ENCODE measurements around the gene PLRG1.

DNA sequence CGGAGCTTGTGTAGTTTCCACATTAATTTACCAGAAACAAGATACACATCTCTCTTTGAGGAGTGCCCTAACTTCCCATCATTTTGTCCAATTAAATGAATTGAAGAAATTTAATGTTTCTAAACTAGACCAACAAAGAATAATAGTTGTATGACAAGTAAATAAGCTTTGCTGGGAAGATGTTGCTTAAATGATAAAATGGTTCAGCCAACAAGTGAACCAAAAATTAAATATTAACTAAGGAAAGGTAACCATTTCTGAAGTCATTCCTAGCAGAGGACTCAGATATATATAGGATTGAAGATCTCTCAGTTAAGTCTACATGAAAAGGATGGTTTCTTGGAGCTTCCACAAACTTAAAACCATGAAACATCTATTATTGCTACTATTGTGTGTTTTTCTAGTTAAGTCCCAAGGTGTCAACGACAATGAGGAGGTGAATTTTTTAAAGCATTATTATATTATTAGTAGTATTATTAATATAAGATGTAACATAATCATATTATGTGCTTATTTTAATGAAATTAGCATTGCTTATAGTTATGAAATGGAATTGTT is 12.6 kb upstream of the PLRG1 start, which contains the start of gene FGB:
- TF ChIP-seq, protein P1, sequence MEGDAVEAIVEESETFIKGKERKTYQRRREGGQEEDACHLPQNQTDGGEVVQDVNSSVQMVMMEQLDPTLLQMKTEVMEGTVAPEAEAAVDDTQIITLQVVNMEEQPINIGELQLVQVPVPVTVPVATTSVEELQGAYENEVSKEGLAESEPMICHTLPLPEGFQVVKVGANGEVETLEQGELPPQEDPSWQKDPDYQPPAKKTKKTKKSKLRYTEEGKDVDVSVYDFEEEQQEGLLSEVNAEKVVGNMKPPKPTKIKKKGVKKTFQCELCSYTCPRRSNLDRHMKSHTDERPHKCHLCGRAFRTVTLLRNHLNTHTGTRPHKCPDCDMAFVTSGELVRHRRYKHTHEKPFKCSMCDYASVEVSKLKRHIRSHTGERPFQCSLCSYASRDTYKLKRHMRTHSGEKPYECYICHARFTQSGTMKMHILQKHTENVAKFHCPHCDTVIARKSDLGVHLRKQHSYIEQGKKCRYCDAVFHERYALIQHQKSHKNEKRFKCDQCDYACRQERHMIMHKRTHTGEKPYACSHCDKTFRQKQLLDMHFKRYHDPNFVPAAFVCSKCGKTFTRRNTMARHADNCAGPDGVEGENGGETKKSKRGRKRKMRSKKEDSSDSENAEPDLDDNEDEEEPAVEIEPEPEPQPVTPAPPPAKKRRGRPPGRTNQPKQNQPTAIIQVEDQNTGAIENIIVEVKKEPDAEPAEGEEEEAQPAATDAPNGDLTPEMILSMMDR (IDR thresholded peaks at IDR 0.05; ENCODE audit: low read depth, low read length, missing input control) = no peak
- TF ChIP-seq, protein P2, sequence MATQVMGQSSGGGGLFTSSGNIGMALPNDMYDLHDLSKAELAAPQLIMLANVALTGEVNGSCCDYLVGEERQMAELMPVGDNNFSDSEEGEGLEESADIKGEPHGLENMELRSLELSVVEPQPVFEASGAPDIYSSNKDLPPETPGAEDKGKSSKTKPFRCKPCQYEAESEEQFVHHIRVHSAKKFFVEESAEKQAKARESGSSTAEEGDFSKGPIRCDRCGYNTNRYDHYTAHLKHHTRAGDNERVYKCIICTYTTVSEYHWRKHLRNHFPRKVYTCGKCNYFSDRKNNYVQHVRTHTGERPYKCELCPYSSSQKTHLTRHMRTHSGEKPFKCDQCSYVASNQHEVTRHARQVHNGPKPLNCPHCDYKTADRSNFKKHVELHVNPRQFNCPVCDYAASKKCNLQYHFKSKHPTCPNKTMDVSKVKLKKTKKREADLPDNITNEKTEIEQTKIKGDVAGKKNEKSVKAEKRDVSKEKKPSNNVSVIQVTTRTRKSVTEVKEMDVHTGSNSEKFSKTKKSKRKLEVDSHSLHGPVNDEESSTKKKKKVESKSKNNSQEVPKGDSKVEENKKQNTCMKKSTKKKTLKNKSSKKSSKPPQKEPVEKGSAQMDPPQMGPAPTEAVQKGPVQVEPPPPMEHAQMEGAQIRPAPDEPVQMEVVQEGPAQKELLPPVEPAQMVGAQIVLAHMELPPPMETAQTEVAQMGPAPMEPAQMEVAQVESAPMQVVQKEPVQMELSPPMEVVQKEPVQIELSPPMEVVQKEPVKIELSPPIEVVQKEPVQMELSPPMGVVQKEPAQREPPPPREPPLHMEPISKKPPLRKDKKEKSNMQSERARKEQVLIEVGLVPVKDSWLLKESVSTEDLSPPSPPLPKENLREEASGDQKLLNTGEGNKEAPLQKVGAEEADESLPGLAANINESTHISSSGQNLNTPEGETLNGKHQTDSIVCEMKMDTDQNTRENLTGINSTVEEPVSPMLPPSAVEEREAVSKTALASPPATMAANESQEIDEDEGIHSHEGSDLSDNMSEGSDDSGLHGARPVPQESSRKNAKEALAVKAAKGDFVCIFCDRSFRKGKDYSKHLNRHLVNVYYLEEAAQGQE (IDR thresholded peaks at IDR 0.05) = peak; percentile 48
- TF ChIP-seq JUND (IDR thresholded peaks at IDR 0.05) (peak; percentile 48 to 75), HNF4G (IDR thresholded peaks at IDR 0.05) (no peak), YY1 (IDR thresholded peaks at IDR 0.05) (peak; percentile 61), GABPA (IDR thresholded peaks at IDR 0.05 in 1 of 2, conservative IDR thresholded peaks at IDR 0.05 in 1 of 2) (no peak), SP1 (IDR thresholded peaks at IDR 0.05) (peak; percentile 73), TAF1 (conservative IDR thresholded peaks at IDR 0.05) (peak; percentile 85), RAD21 (IDR thresholded peaks at IDR 0.05) (no peak), FOXA2 (IDR thresholded peaks at IDR 0.05) (peak; percentile 87), FOXA1 (IDR thresholded peaks at IDR 0.05) (peak; percentile 70)
- TF ChIP-seq, protein P3, sequence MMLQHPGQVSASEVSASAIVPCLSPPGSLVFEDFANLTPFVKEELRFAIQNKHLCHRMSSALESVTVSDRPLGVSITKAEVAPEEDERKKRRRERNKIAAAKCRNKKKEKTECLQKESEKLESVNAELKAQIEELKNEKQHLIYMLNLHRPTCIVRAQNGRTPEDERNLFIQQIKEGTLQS (IDR thresholded peaks at IDR 0.05) = no peak
- TF ChIP-seq, protein P4, sequence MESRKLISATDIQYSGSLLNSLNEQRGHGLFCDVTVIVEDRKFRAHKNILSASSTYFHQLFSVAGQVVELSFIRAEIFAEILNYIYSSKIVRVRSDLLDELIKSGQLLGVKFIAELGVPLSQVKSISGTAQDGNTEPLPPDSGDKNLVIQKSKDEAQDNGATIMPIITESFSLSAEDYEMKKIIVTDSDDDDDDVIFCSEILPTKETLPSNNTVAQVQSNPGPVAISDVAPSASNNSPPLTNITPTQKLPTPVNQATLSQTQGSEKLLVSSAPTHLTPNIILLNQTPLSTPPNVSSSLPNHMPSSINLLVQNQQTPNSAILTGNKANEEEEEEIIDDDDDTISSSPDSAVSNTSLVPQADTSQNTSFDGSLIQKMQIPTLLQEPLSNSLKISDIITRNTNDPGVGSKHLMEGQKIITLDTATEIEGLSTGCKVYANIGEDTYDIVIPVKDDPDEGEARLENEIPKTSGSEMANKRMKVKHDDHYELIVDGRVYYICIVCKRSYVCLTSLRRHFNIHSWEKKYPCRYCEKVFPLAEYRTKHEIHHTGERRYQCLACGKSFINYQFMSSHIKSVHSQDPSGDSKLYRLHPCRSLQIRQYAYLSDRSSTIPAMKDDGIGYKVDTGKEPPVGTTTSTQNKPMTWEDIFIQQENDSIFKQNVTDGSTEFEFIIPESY (IDR thresholded peaks at IDR 0.05) = peak; percentile 66

Measured in liver (tissue), 3 donors.